ENCODE results near the gene TEP1. TPM values are rescaled to one million over a fixed set of nuclear protein-coding genes. Genes with fewer than 3 reads are reported as not detected.

TEP1 gene
- total and polyA plus RNA-seq, 10 of the 15 experiments (the other 5 are each of a cell fraction or from before 2014, with no cell fraction given): 3.3 to 29.7 (median 16.8) TPM

GRCh38 chr14:20458031-20458789, 44.9 kb upstream of the TEP1 start:
- H3K27ac ChIP-seq (ENCODE audit: control insufficient read depth, insufficient read depth): no peak overlapping the region
- peaks cover 6% of the 10 kb centered on the region for H3K4me1 ChIP-seq (ENCODE audit: control insufficient read depth, insufficient read depth, low read length)
- H2AFZ ChIP-seq (ENCODE audit: control insufficient read depth, low read depth, low read length): no peak overlapping the region
- peaks cover 53% of the 10 kb centered on the region for H3K79me2 ChIP-seq (ENCODE audit: control insufficient read depth, insufficient read depth, low read length)
- in situ Hi-C loops (cut with MboI) (no loop called here), intact Hi-C loops (cut with micrococcal nuclease; ENCODE audit: unreplicated experiment) (no loop called here)
- ChIA-PET SMC1A (ENCODE audit: uncharacterized antibody, unreplicated experiment) (no interaction called here), RAD21 (ENCODE audit: unreplicated experiment) (no interaction called here), POLR2A (interaction anchor here (1.0 to 1.2 kb wide), 2 partner anchors 12 to 116 kb away, joined by 3 read pairs; no protein-coding TSS in a partner anchor), CTCF (interaction anchor here (0.5 to 5.4 kb wide), 2 partner anchors 25 to 43 kb away, joined by 3 to 39 read pairs; partner anchors contain the start of gene TEP1)
- H4K20me1 ChIP-seq (ENCODE audit: control insufficient read depth, insufficient read depth): no peaks in the 10 kb centered on the region
- H3K9me3 ChIP-seq (replicated peaks; ENCODE audit: control insufficient read depth, insufficient read depth, low read length): no peaks in the 10 kb centered on the region
- 70% methylated on average over 8 of the region's 8 CpGs for WGBS (ENCODE audit: insufficient coverage, insufficient replicate concordance, low lambda C conversion rate, missing lambda C conversion rate)
- ATAC-seq (no peak), FAIRE-seq (no peak), DNase-seq (ENCODE audit: low read depth, low spot score) (no peak)
- no peaks in the 10 kb centered on the region for H3K27me3 ChIP-seq (replicated peaks in 1 of 2; ENCODE audit: control insufficient read depth in 2 of 2, insufficient read depth in 2 of 2, low read length in 1 of 2)
- TF ChIP-seq EGR1 (IDR thresholded peaks at IDR 0.05; ENCODE audit: borderline replicate concordance in 1 of 2, low read depth in 2 of 2, low read length in 2 of 2) (no peak), RBBP5 (conservative IDR thresholded peaks at IDR 0.05) (no peak), ZBED1 (IDR thresholded peaks at IDR 0.05; ENCODE audit: borderline replicate concordance) (no peak), MTA3 (IDR thresholded peaks at IDR 0.05; ENCODE audit: borderline replicate concordance, low read length) (peak; percentile 58; the same call in 1 of the 2 replicates), POLR2AphosphoS5 (IDR thresholded peaks at IDR 0.05; ENCODE audit: low read length) (peak; percentile 54), MXI1 (IDR thresholded peaks at IDR 0.05; ENCODE audit: low read depth, low read length) (no peak), SPI1 (IDR thresholded peaks at IDR 0.05; ENCODE audit: borderline replicate concordance, insufficient read depth, low read depth, low read length) (no peak), POLR2A (IDR thresholded peaks at IDR 0.05; ENCODE audit: low read depth, low read length) (0 out of 2 replicates have a peak, but pooled peaks have one; percentile 48), CHD4 (IDR thresholded peaks at IDR 0.05) (no peak)
- H3K9ac ChIP-seq (ENCODE audit: control insufficient read depth, insufficient read depth, low read length): no peak overlapping the region
- H3K36me3 ChIP-seq (ENCODE audit: control insufficient read depth in 2 of 2, insufficient read depth in 2 of 2, low read length in 1 of 2): peaks cover 11 to 27% of the 10 kb centered on the region in 2 experiments
- no peak overlapping the region for H3K4me3 ChIP-seq
- no TSS peak for BruUV-seq (replicated peaks)
- no peak overlapping the region for H3K4me2 ChIP-seq (ENCODE audit: control insufficient read depth, insufficient read depth)
